NCI-H1694 (cell line): ENCODE results near the gene SLC35E3.
"Not testable (repeated sequence)": the region's sequence is repeated elsewhere in the genome, so short reads cannot be mapped to it uniquely, and the experiment has no call there.

Source experiments
- DNase-seq: peaks from one replicate; lab custom pipeline; 2025; lab: John Stamatoyannopoulos, UW

Gene SLC35E3

GRCh38 chr12:68796399-68796798, 50.4 kb downstream of the SLC35E3 start:
- no peak for DNase-seq

GRCh38 chr12:68798882-68799234, 52.9 kb downstream of the SLC35E3 start:
- no peak for DNase-seq

GRCh38 chr12:68800294-68800693, 54.3 kb downstream of the SLC35E3 start:
- DNase-seq, result no peak

GRCh38 chr12:68801124-68801523, 55.1 kb downstream of the SLC35E3 start:
- not testable (repeated sequence) for DNase-seq

- DNase-seq, result not testable (repeated sequence)
Observed at GRCh38 chr12:68802372-68802745, 56.4 kb downstream of the SLC35E3 start.

GRCh38 chr12:68802911-68803651, 57.1 kb downstream of the SLC35E3 start:
- not testable (repeated sequence) for DNase-seq

- DNase-seq, result no peak
Observed at GRCh38 chr12:68803948-68804656, 58.1 kb downstream of the SLC35E3 start.

- DNase-seq, result no peak
Observed at GRCh38 chr12:68804657-68805591, 58.9 kb downstream of the SLC35E3 start.

GRCh38 chr12:68805592-68806120, 59.7 kb downstream of the SLC35E3 start:
- DNase-seq, result no peak

GRCh38 chr12:68806488-68807237, 60.7 kb downstream of the SLC35E3 start:
- DNase-seq, result no peak

GRCh38 chr12:68807274-68807575, 61.2 kb downstream of the SLC35E3 start:
- not testable (repeated sequence) for DNase-seq

GRCh38 chr12:68807576-68808387, 61.8 kb downstream of the SLC35E3 start, which contains the start of gene MDM2:
Gene MDM2, plus strand, starts transcription at chr12:68808177. Its CDS starts 301 bp downstream, at chr12:68808478.
- DNase-seq, result peak; percentile 65

GRCh38 chr12:68808388-68809189, 62.6 kb downstream of the SLC35E3 start:
- DNase-seq, result peak; percentile 77

- no peak for DNase-seq
Observed at GRCh38 chr12:68809190-68810026, 63.4 kb downstream of the SLC35E3 start.

- not testable (repeated sequence) for DNase-seq
Observed at GRCh38 chr12:68810027-68810389, 64.0 kb downstream of the SLC35E3 start.

- not testable (repeated sequence) for DNase-seq
Observed at GRCh38 chr12:68811573-68811972, 65.6 kb downstream of the SLC35E3 start.

GRCh38 chr12:68812553-68813241, 66.7 kb downstream of the SLC35E3 start:
- DNase-seq, result no peak

GRCh38 chr12:68813242-68813593, 67.2 kb downstream of the SLC35E3 start:
- no peak for DNase-seq
